HepG2 (cell line): ENCODE measurements around the gene MXRA8. TPM values are rescaled to one million over a fixed set of nuclear protein-coding genes. Genes with fewer than 3 reads are reported as not detected.

Experiments
- MAFK ChIP-seq, 2 experiments: IDR thresholded peaks in 1 of 2; conservative IDR thresholded peaks in 1 of 2; 2 replicates each; pipeline ENCODE4 v1.6.1; 2011; ENCODE audit warnings: improper control_type of control experiment in 2 of 2, low read length in 2 of 2
- MTA3 ChIP-seq: sonication (generic); formaldehyde crosslinking; IDR thresholded peaks from 2 replicates; pipeline ENCODE4 v1.4.0; 2020; ENCODE audit warnings: missing genetic modification reagents
- RAD21 ChIP-seq: fragments of 450-650 bp; formaldehyde crosslinking; IDR thresholded peaks from 2 replicates; pipeline ENCODE4 v1.5.0; 2020; ENCODE audit warnings: mild to moderate bottlenecking
- SMYD3 ChIP-seq: sonication (generic); formaldehyde crosslinking; IDR thresholded peaks from 2 replicates; pipeline ENCODE4 v1.8.1; 2023; ENCODE audit warnings: mild to moderate bottlenecking, missing genetic modification reagents
- TCF7L2 ChIP-seq: IDR thresholded peaks from 2 replicates; pipeline ENCODE4 v1.6.1; 2011; ENCODE audit warnings: mild to moderate bottlenecking, low read depth, low read length, moderate library complexity
- ZMYM4 ChIP-seq: sonication (generic); formaldehyde crosslinking; IDR thresholded peaks from 2 replicates; pipeline ENCODE4 v1.8.1; 2023; ENCODE audit warnings: mild to moderate bottlenecking, missing genetic modification reagents
- ZNF263 ChIP-seq: sonication (generic); formaldehyde crosslinking; IDR thresholded peaks from 2 replicates; pipeline ENCODE4 v1.4.0; 2020; ENCODE audit warnings: missing genetic modification reagents
- ZNF563 ChIP-seq: sonication (generic); formaldehyde crosslinking; IDR thresholded peaks from 2 replicates; pipeline ENCODE4 v1.8.0; 2022; ENCODE audit warnings: mild to moderate bottlenecking, moderate library complexity, missing genetic modification reagents
- ZNF652 ChIP-seq: IDR thresholded peaks from 2 replicates; pipeline ENCODE4 v1.6.1; 2016; ENCODE audit warnings: low read depth, borderline replicate concordance
- ZNF850 ChIP-seq: sonication (generic); formaldehyde crosslinking; conservative IDR thresholded peaks from 2 replicates; pipeline ENCODE4 v1.9.0; 2021; ENCODE audit warnings: mild to moderate bottlenecking, missing genetic modification reagents
- polyA plus RNA-seq, 8 experiments: library from polyadenylated mRNA; depleted of rRNA in 3 of 8; stranded (reverse) in 7 of 8; unstranded in 1 of 8; fragments of >200 nt; fragmentation: Illumina TruSeq in 4 of 8; extraction: Trizol in 4 of 8; gene quantifications; 2 replicates each; pipeline versions ENCODE4 v1.2.1 to v1.2.3, GENCODE V29; 2011 to 2016; ENCODE audit warnings: low read depth in 4 of 8, missing spikeins in 1 of 8, mixed read lengths in 1 of 8; ENCODE audit not compliant: insufficient read depth in 1 of 8
- total RNA-seq, 5 experiments: library from RNA; depleted of rRNA; stranded (reverse); fragments of >200 nt; fragmentation: Illumina TruSeq; extraction: Trizol; gene quantifications; 2 replicates each; pipeline ENCODE4 v1.2.3, GENCODE V29; 2016; ENCODE audit warnings: low read depth in 1 of 5
- TF ChIP-seq, protein P1 (sequence below): sonication (generic); formaldehyde crosslinking; IDR thresholded peaks from 2 replicates; pipeline ENCODE4 v1.4.0; 2020; ENCODE audit warnings: missing genetic modification reagents
- TF ChIP-seq, protein P2 (sequence below): IDR thresholded peaks from 2 replicates; pipeline ENCODE4 v1.6.1; 2016
- TF ChIP-seq, protein P3 (sequence below): sonication (generic); formaldehyde crosslinking; IDR thresholded peaks from 2 replicates; pipeline ENCODE4 v1.8.0; 2022; ENCODE audit warnings: missing genetic modification reagents, mild to moderate bottlenecking, inconsistent platforms, borderline replicate concordance
- TF ChIP-seq, protein P4 (sequence below): IDR thresholded peaks from 2 replicates; pipeline ENCODE4 v1.4.0; 2020; ENCODE audit warnings: mild to moderate bottlenecking, missing genetic modification reagents
- TF ChIP-seq, protein P5 (sequence below): sonication (generic); formaldehyde crosslinking; IDR thresholded peaks from 2 replicates; pipeline ENCODE4 v1.5.0; 2020; ENCODE audit warnings: missing genetic modification reagents
- TF ChIP-seq, protein P6 (sequence below): sonication (generic); formaldehyde crosslinking; IDR thresholded peaks from 2 replicates; pipeline ENCODE4 v1.5.1; 2020; ENCODE audit warnings: mild to moderate bottlenecking, moderate library complexity, missing genetic modification reagents

The MXRA8 gene
- total and polyA plus RNA-seq, 2 of the 13 experiments (the other 11 are each of a cell fraction or from before 2014, with no cell fraction given) = 19.8 to 44.8 TPM

DNA sequence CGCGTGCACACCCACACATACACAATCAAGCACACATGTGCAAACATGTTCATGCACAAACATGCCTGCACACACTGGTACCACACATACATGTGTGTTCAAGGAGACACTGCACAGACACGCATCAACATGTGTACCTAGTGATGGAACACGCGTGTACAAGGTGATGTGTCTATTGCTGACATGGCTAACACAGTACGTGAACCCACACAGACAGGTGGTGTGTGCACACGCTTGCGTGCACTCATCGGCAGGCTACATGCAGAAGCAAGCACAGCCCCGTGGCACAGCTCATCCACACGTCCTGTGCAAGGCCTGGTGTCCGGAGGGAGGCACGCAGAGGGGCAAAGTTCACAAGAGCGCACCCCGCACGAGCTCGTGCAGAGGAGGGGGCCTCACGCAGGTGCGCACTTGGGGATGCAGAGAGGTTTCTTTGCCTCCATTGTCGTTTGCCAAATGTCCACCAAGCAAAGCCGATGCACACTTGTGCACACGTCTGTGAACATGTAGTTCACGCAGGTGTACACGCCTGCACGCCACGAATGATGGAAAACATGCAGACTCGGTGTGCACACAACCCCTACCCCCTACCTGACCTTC is 51.6 kb downstream of the MXRA8 start (continued):
- TF ChIP-seq MTA3 (no peak), ZMYM4 (CRISPR knock-in tag) (peak; percentile 28; the same call in 1 of the 2 replicates), ZNF563 (CRISPR knock-in tag) (no peak), RAD21 (no peak), TCF7L2 (no peak), MAFK (conservative IDR thresholded peaks at IDR 0.05 in 1 of 2, IDR thresholded peaks at IDR 0.05 in 1 of 2; ENCODE audit: low read length in 2 of 2) (no peak), ZNF850 (CRISPR knock-in tag) (no peak), ZNF263 (CRISPR knock-in tag) (peak; percentile 59; the same call in 1 of the 2 replicates), ZNF652 (no peak), SMYD3 (CRISPR knock-in tag) (no peak)
- TF ChIP-seq, protein P1, sequence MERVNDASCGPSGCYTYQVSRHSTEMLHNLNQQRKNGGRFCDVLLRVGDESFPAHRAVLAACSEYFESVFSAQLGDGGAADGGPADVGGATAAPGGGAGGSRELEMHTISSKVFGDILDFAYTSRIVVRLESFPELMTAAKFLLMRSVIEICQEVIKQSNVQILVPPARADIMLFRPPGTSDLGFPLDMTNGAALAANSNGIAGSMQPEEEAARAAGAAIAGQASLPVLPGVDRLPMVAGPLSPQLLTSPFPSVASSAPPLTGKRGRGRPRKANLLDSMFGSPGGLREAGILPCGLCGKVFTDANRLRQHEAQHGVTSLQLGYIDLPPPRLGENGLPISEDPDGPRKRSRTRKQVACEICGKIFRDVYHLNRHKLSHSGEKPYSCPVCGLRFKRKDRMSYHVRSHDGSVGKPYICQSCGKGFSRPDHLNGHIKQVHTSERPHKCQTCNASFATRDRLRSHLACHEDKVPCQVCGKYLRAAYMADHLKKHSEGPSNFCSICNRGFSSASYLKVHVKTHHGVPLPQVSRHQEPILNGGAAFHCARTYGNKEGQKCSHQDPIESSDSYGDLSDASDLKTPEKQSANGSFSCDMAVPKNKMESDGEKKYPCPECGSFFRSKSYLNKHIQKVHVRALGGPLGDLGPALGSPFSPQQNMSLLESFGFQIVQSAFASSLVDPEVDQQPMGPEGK (CRISPR knock-in tag) = peak; percentile 82
- TF ChIP-seq, protein P2, sequence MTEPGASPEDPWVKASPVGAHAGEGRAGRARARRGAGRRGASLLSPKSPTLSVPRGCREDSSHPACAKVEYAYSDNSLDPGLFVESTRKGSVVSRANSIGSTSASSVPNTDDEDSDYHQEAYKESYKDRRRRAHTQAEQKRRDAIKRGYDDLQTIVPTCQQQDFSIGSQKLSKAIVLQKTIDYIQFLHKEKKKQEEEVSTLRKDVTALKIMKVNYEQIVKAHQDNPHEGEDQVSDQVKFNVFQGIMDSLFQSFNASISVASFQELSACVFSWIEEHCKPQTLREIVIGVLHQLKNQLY = peak; percentile 20; the same call in 1 of the 2 replicates
- TF ChIP-seq, protein P3, sequence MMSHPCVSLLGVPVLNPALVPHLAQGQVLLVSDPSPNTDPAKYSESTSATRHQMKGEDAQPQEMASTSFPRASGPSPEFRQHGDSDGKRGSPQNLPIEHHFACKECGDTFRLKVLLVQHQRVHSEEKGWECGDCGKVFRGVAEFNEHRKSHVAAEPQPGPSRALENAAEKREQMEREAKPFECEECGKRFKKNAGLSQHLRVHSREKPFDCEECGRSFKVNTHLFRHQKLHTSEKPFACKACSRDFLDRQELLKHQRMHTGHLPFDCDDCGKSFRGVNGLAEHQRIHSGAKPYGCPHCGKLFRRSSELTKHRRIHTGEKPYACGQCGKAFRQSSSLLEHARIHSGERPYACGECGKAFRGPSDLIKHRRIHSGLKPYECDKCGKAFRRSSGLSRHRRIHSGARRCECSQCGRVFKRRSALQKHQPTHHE = no peak; the same call in 1 of the 2 replicates
- TF ChIP-seq, protein P4, sequence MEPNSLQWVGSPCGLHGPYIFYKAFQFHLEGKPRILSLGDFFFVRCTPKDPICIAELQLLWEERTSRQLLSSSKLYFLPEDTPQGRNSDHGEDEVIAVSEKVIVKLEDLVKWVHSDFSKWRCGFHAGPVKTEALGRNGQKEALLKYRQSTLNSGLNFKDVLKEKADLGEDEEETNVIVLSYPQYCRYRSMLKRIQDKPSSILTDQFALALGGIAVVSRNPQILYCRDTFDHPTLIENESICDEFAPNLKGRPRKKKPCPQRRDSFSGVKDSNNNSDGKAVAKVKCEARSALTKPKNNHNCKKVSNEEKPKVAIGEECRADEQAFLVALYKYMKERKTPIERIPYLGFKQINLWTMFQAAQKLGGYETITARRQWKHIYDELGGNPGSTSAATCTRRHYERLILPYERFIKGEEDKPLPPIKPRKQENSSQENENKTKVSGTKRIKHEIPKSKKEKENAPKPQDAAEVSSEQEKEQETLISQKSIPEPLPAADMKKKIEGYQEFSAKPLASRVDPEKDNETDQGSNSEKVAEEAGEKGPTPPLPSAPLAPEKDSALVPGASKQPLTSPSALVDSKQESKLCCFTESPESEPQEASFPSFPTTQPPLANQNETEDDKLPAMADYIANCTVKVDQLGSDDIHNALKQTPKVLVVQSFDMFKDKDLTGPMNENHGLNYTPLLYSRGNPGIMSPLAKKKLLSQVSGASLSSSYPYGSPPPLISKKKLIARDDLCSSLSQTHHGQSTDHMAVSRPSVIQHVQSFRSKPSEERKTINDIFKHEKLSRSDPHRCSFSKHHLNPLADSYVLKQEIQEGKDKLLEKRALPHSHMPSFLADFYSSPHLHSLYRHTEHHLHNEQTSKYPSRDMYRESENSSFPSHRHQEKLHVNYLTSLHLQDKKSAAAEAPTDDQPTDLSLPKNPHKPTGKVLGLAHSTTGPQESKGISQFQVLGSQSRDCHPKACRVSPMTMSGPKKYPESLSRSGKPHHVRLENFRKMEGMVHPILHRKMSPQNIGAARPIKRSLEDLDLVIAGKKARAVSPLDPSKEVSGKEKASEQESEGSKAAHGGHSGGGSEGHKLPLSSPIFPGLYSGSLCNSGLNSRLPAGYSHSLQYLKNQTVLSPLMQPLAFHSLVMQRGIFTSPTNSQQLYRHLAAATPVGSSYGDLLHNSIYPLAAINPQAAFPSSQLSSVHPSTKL = no peak
- TF ChIP-seq, protein P5, sequence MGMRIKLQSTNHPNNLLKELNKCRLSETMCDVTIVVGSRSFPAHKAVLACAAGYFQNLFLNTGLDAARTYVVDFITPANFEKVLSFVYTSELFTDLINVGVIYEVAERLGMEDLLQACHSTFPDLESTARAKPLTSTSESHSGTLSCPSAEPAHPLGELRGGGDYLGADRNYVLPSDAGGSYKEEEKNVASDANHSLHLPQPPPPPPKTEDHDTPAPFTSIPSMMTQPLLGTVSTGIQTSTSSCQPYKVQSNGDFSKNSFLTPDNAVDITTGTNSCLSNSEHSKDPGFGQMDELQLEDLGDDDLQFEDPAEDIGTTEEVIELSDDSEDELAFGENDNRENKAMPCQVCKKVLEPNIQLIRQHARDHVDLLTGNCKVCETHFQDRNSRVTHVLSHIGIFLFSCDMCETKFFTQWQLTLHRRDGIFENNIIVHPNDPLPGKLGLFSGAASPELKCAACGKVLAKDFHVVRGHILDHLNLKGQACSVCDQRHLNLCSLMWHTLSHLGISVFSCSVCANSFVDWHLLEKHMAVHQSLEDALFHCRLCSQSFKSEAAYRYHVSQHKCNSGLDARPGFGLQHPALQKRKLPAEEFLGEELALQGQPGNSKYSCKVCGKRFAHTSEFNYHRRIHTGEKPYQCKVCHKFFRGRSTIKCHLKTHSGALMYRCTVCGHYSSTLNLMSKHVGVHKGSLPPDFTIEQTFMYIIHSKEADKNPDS = no peak
- TF ChIP-seq, protein P6, sequence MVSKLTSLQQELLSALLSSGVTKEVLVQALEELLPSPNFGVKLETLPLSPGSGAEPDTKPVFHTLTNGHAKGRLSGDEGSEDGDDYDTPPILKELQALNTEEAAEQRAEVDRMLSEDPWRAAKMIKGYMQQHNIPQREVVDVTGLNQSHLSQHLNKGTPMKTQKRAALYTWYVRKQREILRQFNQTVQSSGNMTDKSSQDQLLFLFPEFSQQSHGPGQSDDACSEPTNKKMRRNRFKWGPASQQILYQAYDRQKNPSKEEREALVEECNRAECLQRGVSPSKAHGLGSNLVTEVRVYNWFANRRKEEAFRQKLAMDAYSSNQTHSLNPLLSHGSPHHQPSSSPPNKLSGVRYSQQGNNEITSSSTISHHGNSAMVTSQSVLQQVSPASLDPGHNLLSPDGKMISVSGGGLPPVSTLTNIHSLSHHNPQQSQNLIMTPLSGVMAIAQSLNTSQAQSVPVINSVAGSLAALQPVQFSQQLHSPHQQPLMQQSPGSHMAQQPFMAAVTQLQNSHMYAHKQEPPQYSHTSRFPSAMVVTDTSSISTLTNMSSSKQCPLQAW (CRISPR knock-in tag) = no peak
